Stimulated activated CD4-positive, alpha-beta T cell treated with anti-CD3 and anti-CD28 coated beads, TNF-alpha, amount 100 ng/mL, for 48 hours (primary cell): ENCODE measurements around the gene ERGIC1.

Experiments used
- DNase-seq, 3 donors: peaks; one replicate each; pipeline ENCODE4 v3.0.0-alpha.2; 2020; ENCODE audit warnings: low read depth in 3 of 3

ERGIC1 gene

DNA sequence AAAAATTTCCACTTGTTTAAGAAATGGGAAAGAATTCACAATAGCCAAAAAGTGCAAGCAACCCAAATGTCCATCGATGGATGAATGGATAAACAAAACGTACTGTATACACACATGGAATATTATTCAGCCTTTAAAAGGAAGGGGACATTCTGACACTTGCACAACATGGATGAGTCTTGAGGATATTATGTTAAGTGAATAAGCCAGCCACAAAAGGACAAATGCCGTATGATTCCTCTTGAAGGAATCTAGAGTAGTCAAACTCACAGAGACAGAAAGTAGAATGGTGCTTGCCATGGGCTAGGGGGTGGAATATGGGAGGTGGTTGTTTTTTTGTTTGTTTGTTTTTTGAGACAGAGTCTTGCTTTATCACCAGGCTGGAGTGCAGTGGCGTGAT is 145.7 kb downstream of the ERGIC1 start:
- DNase-seq = no peak

GRCh38 chr5:172981931-172982330 is 147.9 kb downstream of the ERGIC1 start:
- no peak for DNase-seq

DNA sequence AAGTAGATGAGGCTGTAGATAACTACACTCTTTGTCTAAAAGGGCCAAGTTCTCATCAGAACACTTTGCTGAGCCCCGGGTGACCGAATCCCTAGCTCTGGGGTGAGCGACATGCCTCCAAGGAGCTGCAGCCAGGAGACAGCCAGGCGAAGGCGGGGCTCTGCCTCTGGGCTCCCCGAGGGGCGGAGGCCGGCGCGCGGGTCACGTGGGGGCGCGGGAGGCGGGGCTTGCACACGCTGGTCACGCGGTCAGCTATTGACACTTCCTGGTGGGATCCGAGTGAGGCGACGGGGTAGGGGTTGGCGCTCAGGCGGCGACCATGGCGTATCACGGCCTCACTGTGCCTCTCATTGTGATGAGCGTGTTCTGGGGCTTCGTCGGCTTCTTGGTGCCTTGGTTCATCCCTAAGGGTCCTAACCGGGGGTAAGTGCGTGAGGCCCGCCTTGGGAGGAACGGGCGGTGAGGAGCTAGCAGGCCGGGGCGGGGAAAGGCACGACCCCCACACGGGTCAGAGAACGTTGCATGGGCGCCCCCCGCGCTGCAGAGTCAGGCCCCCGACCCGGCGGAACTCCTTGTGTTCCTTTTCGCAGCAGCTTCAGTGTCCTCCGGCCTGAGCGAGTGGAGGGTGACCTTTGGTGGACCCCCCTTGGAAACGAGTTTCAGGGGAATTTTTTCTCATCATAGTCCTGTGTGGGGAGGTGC is 149.6 kb downstream of the ERGIC1 start, which contains the start of gene ATP6V0E1:
ATP6V0E1 (plus strand) TSS at position 230 of the 702 bp plus-strand sequence; CDS start at position 320, 90 bp downstream.
- DNase-seq = peak; percentile 91 to 95 (median 93)

DNA sequence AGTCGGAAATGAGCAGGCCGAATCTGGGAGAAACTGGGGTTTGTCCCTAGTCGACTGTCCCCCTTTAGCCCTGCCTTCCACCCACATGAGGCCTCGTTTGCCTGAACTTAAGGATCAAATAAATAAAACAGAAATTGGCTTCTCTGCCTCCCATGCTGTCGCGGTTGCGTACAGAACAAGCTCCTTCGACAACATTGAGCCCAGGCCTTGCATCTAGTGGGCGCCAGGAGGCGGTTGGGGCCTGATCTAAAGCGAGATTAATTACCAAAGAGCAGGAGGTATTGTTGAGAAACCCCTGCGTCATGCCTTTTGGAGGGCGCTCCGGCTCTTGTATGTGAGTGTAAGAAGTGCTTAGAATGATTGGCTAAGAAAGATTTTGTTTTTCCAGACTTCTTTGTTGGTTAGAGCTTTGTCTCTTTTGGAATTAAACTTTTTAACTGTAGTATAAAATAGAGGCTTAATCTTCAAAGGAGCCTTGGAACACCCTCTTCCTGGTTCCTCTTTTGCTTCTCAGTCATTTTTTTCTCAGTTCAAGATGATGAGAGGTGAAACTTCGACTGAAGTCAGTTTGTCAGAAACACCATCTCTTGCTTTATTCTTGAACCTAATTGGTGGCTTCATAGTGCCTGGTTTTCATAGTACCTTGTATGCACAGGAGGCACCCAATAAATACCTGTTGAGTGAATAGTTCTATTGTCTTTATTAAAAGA is 150.3 kb downstream of the ERGIC1 start:
- DNase-seq = peak; percentile 50 to 72 (median 62)

DNA sequence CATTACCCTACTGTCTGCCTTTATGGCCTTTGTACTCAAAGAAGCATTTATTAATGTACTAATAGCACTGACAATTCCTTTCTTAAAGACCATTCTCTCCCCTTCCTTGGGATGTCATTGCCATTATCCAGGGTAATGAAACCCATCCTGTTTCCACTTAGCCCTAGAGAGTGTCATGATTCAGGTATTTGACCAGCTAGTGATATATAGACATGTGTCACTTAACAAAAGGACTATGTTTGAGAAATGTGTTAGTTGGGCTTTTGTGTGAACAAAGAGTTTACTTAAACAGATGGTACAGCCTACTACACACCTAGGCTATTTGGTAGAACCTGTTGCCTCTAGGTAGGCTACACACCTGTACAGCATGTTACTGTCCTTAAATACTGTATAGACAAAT is 151.5 kb downstream of the ERGIC1 start:
- no peak for DNase-seq

DNA sequence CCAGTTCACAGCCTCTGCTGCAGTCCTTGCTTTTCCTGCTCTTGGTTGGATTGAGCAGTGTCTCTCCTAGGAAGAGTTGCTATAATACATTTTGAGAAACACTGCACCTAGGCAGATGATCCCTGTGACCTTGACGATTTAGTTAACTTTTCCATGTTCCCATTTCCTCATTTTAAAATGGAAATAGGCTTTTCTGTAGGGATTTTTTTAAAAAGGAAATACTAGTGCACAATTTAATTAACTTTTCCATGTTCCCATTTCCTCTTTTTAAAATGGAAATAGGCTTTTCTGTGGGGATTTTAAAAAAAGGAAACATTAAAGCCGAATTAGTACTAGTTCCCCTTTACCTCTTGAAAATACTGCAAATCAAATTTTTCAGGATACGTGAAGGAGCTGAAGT is 154.2 kb downstream of the ERGIC1 start:
- no peak for DNase-seq

- DNase-seq = no peak
Observed at GRCh38 chr5:172990776-172991175, 156.7 kb downstream of the ERGIC1 start.

DNA sequence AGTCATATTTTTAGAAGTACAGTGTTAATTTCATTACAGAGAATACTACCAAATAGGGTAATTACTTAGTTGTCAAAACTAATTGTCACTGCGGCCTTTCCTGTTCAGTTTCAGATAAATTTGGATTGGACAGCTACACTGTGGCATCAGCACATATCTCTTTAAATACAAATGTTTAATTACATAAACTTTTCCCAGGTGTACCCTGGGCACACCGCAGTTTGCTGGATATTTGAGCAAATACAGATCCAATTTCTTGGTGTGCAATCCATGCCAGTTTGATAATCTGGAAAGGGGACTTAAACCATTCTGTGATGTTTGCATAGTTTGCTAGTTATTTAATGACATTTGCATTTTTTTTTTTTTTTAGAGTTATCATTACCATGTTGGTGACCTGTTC is 160.4 kb downstream of the ERGIC1 start:
- DNase-seq = no peak

DNA sequence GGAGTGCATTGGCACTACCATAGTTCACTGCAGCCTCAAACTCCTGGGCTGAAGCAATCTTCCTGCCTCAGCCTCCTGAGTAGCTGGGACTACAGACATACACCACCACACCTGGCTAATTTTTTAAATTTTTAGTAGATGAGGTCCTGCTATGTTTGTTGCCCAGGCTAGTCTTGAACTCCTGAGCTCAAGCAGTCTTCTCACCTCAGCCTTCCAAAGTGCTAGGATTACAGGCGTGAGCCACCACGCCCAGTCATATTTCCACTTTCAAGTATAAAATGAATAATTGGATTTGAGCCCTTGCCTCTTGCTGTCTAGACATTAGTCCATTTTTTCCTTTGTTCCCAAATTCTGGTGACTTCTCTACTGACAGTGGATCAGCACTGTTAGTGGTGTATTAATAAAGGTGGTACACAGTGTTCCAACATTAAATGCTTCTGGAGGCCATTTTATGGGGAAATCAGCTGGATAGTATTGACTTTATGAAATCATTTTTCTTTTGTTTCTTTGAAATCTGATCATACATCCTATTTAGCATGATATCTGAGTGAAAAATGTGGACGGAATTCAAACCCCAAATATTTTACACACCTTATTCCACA is 165.4 kb downstream of the ERGIC1 start:
- DNase-seq = no peak

- no peak for DNase-seq
Observed at GRCh38 chr5:172999974-173000373, 165.9 kb downstream of the ERGIC1 start.

DNA sequence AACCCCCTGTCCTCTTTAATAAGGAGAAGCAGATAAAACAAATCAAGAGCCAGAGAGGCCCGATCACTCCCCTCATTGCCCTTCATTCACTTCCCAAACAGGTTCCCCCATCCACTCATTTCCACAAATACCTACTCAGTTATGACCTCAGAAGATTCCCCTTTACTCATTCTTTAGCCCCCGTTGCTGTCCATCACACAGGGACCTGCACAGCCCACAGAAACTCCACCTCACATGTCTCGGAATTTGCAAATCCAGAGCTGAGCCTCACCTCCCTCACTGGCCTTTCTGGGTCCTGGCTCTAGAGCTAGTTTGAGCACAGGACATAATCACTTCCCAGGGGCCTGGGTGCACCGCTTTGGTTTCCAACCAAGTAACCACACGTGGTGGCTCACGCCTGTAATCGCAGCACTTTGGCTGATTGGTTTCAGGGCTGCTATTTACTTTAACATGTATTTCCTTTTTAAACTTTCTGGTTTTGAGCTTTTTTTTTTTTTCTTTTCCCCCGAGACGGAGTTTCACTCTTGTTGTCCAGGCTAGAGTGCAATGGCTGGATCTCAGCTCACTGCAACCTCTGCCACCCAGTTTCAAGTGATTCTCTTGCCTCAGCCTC is 167.3 kb downstream of the ERGIC1 start:
- no peak for DNase-seq
